Measurements from ENCODE around the gene JCAD.

The JCAD gene

DNA sequence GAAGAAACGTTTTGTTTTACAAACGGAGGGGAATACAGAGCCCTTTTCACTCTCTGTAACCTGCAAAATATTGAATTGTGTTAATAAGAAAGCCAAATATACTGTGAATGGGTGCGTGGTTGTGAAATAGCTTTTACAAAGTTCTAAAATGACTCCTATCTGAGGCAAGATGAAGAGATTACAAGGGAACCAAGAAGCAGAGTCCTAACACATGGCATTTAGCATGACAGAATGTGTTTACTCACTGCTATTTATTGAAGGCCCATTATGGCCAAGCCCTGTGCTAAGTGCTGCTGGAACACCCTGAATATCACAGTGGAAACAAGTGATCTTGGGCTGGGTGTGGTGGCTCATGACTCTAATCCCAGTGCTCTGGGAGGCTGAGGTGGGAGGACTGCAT, 12.9 kb downstream of the JCAD start:
- no peak for DNase-seq (ENCODE audit: low read depth)

DNA sequence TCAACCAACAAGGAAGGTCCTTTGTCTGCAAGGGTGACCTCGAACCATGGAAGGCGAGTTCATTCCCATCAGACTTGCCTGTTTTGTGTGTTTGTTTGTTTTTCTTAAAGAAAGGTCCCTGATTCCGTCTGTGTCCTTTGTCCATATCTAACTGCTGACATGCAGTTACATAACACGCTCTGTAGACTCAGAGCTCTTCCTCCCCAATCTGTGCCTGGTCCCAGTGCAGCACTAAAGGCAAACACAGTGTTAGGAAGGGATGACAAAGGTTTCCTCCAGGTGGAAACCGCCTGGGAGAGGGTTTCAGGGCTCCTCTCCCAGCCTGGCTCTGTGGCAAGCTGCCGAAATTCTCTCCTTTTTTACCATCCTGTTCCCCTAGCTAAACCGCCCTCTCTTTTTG, 13.4 kb downstream of the JCAD start:
- no peak for DNase-seq (ENCODE audit: low read depth)

DNA sequence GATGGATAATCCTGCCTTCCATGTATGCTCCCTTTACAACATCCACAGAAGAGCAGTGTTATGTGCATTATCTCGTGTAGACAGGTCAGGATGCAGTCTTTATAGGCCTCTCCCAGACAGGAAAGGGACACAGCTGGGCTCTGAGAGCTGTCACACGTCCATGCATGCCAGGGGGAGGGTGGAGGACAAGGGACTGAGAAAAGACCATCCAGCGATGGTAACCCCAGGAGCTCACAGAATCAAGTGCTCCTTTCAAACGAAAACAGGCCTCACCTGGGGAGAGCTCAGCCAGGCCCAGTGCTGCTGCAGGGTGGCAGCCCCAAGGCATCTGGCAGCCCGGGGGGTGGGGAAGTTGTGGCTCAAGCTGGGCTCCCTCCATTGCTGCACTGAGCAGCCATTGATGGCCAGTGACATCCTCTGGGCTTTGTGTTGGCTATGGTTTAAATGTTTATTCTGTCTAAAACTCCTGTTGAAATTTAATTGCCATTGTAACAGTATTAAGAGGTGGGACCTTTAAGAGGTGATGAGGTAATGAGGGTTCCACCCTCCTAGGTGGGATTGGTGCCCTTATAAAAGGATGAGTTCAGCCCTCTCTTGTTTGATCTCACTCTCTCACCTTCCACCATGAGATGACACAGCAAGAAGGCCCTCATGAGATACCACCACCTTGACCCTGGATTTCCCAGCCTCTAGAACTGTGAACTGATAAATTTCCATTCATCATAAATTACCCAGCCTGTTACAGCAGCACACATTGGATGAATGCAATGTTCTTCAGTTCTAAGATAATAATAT, 15.7 kb downstream of the JCAD start:
- no peak for DNase-seq (ENCODE audit: low read depth)

- DNase-seq (ENCODE audit: low read depth): no peak
Measured at GRCh38 chr10:30042820-30043219, 16.6 kb downstream of the JCAD start.

GRCh38 chr10:30041196-30042105, 17.9 kb downstream of the JCAD start:
- no peak for DNase-seq (ENCODE audit: low read depth)

DNA sequence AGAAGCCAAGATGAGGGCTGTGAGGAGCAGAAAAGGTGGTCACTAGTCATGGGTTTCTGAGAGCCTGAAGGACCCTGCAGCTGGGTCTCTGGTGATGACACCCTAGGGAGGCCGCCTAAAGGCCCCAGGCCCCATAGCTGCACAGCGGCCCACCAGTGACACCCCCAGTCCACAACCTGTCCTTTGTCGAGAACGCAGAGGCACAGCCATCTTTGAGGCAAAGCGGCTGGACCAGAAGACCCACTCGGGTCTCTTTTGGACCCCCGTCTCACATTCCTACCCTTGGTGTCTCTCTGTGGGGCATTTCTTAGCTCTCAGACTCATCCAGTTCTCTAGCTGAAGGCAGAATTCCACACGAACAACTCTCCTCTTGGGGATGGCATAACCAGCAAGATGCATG, 18.8 kb downstream of the JCAD start:
- DNase-seq (ENCODE audit: low read depth): no peak

DNA sequence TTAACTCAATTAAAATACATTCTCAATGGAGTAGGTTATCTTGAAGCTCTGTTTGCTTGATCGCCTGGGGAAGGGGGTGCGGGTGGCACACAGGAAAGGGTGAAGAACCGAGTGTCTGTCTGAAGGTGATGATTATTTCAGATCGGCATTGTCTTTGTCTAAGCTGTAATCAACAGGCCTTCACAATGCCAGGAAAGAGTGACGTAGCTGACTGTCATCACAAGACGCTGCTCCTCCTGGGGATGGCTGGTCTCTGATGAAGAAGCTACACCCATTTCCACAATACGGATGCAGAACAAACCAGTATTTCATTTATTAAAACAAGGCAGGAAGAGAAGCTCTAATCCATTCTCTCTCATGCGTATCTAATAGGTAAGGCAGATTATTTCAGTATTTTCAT, 19.4 kb downstream of the JCAD start:
- DNase-seq (ENCODE audit: low read depth): no peak

GRCh38 chr10:30039567-30039966, 19.8 kb downstream of the JCAD start:
- DNase-seq (ENCODE audit: low read depth): no peak

DNA sequence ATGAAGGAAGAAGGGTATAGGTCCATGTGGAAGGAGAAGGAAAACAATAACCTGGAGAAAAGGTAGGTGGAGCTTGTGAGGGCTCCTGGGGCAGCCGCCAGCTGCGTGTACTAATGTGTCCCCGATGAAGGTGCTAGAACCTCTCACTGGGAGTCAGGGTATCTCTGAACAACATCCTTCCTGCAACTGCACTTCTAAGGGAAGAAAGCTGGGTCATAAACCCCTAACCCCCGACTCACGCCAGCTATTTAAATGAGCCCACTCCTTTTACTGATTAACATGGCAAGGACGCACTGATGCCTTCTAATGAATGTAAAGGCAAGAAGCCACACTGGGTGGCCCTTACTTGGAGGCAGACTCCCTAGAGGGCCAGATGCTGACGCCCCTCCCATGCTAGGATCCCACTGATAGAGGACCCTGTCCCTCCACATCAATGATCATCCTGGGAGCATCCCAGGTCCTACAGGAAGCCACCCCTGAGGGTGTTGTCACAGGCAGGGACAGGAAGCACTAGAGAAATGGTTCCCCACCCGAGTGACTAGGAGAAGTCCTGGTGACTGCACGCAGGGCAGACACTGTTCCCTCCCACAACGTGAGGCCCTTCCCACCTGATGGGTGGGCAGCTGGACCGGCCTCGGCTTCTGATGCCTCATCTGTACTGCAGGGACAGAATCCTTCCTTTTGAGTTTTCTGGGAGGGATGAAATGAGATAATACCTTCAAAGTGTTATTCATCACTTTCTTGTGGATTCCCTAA, 20.4 kb downstream of the JCAD start:
- DNase-seq (ENCODE audit: low read depth): no peak

DNA sequence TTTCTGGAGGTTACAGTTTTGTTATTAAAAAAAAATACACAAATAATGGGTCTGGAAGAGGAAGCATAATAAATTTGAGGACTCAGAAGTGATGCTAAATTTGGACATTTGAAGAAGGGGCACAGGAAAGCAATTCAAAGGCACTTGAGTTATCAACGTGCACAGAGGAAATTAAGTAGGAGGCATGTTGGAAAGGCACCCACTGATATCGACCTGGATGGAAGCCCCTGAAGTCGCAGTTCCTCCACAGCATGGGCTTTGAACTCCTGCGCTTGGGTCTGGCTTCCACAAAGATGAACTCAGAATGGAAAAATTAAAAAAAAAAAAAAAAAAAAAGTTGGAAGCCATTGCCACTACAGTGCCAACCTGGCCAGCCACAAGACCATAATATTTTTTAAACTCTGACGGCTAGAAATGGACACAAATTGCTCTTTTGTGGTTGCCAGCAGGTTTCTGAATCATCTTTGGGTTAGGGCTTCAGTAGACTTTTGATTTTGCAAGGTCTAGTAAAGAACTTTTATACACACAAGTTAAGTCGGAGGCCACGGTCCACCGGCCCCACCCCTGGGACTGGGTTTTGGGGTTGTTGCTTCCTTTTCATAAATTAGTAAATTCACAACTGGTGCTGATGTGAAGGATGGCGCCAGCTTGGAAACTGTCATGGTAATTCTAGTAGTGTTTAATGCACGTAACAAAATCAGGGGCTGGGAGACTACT, 21.6 kb downstream of the JCAD start:
- no peak for DNase-seq (ENCODE audit: low read depth)

DNA sequence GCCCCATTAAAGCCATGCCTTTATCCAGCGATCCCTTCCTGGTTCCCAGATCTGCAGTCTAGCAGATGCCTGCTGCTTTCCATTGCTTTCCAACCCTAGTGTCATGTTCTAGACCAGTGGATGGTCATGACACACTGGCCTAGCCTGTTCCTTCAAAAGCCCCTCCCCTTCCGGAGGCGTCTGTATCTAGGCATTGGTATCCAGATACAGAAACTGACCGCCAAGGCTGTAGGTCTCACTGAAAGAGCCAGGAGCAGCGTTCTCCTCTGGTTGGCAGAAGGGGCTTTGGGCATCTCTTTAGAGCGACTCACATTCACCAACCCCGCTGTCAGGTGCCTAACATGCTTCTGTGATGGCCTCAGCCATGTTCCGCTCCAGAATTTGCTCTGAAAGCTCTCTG, 22.6 kb downstream of the JCAD start:
- no peak for DNase-seq (ENCODE audit: low read depth)

GRCh38 chr10:30036341-30036740, 23.0 kb downstream of the JCAD start:
- DNase-seq (ENCODE audit: low read depth): no peak

- no peak for DNase-seq (ENCODE audit: low read depth)
Measured at GRCh38 chr10:30034433-30035137, 24.8 kb downstream of the JCAD start.

DNA sequence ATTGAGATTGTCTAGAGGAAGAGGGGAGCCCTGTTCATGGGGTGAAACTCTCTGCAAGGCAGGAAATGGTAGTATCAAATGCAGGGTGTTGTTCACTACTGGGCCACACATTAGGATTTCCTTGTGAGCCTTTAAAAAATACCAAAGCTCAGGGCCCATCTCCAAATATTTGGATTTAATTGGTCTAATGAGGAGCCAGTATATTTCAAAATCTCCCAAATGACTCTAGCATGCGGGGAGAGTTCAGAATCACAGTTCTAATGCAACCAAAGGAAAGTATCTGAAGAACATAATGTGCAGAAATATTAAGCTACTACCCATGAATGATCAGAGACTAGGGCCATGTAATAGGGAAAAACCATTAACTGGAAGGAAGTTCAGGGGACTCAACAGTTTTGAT, 27.3 kb downstream of the JCAD start:
- no peak for DNase-seq (ENCODE audit: low read depth)

DNA sequence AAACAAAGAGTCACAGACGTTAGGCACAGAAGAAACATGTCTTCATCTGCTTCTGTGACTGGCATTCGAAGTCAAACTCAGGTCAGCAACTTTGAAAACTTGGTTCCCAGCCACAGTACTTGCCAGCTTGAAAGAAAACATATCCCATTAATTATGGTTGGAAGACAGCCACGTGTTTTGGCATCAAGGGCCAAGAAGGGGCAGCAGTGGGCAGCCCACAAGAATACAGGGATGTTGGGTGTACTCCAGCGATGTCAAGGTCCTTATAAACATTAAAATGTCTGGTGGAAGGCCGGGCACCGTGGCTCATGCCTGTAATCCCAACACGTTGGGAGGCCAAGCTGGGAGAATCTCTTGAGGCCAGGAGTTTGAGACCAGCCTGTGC, 29.5 kb downstream of the JCAD start:
- no peak for DNase-seq (ENCODE audit: low read depth)

- DNase-seq (ENCODE audit: low read depth): no peak
Measured at GRCh38 chr10:30029164-30029871, 30.1 kb downstream of the JCAD start.

- DNase-seq (ENCODE audit: low read depth): no peak
Measured at GRCh38 chr10:30028738-30029030, 30.7 kb downstream of the JCAD start.

GRCh38 chr10:30028006-30028737, 31.2 kb downstream of the JCAD start:
- no peak for DNase-seq (ENCODE audit: low read depth)

GRCh38 chr10:30027057-30028005, 32.1 kb downstream of the JCAD start:
- peak; percentile 71 for DNase-seq (ENCODE audit: low read depth)
